ENCODE measurements around the gene FAM20B.

Gene FAM20B

GRCh38 chr1:179053486-179053885, 27.8 kb downstream of the FAM20B start:
- no peak for DNase-seq

- DNase-seq = no peak
Observed at GRCh38 chr1:179055937-179056336, 30.2 kb downstream of the FAM20B start.

- DNase-seq = no peak
Observed at GRCh38 chr1:179058487-179059483, 33.1 kb downstream of the FAM20B start.

GRCh38 chr1:179061360-179062282, 35.9 kb downstream of the FAM20B start:
- no peak for DNase-seq

- no peak for DNase-seq
Observed at GRCh38 chr1:179066471-179066870, 40.8 kb downstream of the FAM20B start.

- DNase-seq = no peak
Observed at GRCh38 chr1:179077396-179077795, 51.7 kb downstream of the FAM20B start.

GRCh38 chr1:179079113-179079761, 53.5 kb downstream of the FAM20B start:
- DNase-seq = no peak

GRCh38 chr1:179080866-179081686, 55.4 kb downstream of the FAM20B start:
- no peak for DNase-seq

GRCh38 chr1:179081687-179082332, 56.1 kb downstream of the FAM20B start, which contains the start of gene TOR3A:
Gene TOR3A, plus strand, starts transcription at chr1:179082070. Its CDS starts 59 bp downstream, at chr1:179082129.
- DNase-seq = peak; percentile 73

- no peak for DNase-seq
Observed at GRCh38 chr1:179082333-179082998, 56.8 kb downstream of the FAM20B start.

- DNase-seq = no peak
Observed at GRCh38 chr1:179082999-179083335, 57.3 kb downstream of the FAM20B start.

GRCh38 chr1:179083533-179083932, 57.8 kb downstream of the FAM20B start:
- DNase-seq = no peak

- no peak for DNase-seq
Observed at GRCh38 chr1:179087665-179088064, 62.0 kb downstream of the FAM20B start.

- no peak for DNase-seq
Observed at GRCh38 chr1:179089827-179090482, 64.3 kb downstream of the FAM20B start.

- DNase-seq = no peak
Observed at GRCh38 chr1:179090522-179090921, 64.8 kb downstream of the FAM20B start.

GRCh38 chr1:179090923-179091322, 65.2 kb downstream of the FAM20B start:
- DNase-seq = no peak

- no peak for DNase-seq
Observed at GRCh38 chr1:179091691-179092165, 66.0 kb downstream of the FAM20B start.

GRCh38 chr1:179092896-179093461, 67.3 kb downstream of the FAM20B start:
- DNase-seq = no peak

- DNase-seq = no peak
Observed at GRCh38 chr1:179094818-179095217, 69.1 kb downstream of the FAM20B start.

GRCh38 chr1:179095377-179095776, 69.7 kb downstream of the FAM20B start:
- DNase-seq = no peak

Data from cortex of kidney (tissue), 1 donor.